Epidermal melanocyte (primary cell): ENCODE results near the gene FAM163A.
"Not testable (repeated sequence)": the region's sequence is repeated elsewhere in the genome, so short reads cannot be mapped to it uniquely, and the experiment has no call there.

Source experiments
- DNase-seq: peaks from one replicate; pipeline ENCODE4 v3.0.0; 2011; ENCODE audit warnings: low spot score; ENCODE audit not compliant: insufficient read length

The FAM163A gene

DNA sequence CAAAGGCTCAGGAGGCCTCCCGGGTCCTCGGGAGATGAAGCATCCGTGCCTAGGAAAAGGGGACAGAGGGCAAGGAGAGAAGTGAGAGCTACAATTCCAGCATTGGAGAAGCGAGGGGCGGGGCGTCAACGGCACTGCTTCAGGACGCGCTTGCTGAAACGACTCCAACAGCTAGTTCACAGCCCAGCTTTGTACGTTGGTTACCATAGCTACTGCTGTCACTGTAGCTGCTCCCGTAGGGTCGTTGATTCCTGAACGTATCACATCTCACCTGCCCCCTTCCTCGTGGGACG is 71.4 kb downstream of the FAM163A start:
- peak; percentile 61 for DNase-seq

DNA sequence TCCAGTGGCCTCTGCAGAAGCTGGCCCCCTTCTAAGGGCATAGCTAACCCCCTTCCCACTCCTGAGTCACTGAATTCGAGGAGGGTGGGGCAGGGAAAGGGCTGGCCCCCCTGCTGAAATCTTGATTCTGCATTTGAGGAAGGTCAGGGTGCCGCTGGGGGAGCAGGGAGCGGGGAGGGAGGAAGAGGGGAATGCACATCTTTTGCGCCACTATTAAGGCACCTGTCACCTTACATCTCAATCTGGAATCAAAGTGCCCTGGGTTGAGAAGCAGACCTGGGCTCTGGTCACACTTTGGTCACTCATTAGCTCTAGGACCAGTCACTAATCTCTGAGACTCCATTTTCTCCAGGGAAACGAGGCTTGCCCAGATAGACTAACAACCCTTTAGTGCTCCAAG is 72.5 kb downstream of the FAM163A start:
- no peak for DNase-seq

DNA sequence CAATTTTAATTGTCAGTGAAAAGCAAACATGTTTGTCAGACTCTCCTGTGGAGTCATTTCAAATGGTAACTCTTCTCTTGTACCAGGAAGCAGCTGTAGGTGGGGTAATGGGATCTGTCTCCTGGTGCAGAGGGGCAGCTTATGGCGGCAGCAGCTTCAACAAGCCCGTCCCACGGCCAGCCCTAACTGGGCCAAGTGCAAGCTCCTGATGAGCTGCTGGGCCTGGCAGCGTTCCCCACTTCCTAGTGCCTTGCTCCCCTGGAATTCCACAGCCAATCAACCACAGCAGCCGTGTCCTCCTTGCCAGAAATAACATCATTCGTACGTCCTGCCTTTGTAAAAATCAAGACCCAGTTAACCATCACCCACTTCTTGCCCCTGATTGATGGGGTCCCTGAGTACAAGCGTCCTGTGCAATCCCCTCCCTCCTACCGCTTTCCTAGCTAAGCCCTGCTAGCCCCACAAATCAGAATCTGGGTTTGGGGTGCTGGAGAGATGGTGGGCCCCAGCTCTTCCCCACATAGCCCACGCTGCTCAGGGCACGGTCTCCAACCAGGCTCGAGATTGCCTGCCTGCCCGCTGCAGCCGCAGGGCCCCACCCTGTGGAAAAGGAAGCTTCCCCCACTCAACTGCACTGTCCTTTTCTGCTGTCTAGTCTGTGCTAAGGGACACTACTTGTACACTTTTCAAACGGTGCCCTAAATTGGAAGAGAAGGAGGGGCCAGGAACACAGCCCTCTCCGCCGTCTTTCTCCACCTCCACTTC is 73.3 kb downstream of the FAM163A start:
- no peak for DNase-seq

DNA sequence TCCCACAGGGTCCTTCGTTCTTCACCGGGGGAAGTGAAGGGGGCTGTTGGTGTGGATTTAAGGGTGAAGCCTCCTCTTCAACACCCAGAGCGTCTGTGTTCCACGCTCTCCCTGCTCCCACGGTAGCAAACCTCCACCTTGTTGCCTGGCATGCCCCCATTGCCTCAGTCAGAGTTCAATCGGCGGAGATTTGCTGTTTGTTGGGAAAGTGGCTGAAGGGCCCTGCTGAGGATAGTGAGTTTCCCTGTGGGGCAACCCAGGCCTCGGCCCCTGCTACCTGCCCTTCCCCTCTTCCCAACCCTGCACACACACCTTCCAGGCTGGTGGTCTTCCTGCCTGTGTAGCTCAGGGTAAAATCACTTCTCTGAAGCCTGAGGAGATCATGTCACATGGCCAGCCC is 74.0 kb downstream of the FAM163A start:
- no peak for DNase-seq

DNA sequence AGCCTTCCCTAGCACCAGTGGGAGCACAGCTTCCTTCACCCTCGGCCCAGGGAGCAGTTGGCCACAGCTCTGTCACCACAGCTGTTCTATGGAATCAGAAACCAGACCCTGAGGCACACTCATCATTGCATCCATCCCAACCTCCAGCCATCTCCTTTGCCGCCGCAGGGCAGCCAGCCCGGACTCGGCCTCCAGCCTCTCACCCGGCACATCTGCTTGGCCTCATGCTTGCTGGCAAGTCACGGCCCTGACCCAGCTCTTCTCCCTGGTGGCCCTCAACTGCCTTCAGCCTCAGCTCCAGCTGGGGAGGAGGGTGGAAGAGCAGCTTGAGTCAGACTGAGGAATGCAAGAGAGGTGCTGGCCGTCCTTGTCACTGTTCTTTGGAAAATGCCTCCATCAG is 74.7 kb downstream of the FAM163A start:
- peak; percentile 40 for DNase-seq

DNA sequence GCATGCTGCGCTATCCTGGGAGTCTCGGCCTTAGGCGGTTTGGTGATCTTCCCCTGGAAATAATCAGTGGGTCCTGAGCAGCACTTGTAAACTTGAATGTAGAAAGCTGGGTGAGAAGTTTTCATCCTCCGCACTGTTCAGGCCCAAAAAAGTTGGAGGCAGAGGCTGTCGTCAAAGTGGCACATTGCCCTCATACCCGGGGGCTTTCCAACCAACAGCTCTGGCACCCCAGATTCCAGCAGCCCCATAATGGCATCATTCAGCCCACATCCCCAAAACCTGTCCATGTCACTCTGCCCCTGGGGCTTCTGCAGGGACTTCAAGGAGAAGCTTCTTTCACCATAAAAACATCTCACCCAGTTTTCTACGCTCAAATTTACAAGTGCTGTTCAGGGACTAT is 75.2 kb downstream of the FAM163A start:
- DNase-seq = no peak

DNA sequence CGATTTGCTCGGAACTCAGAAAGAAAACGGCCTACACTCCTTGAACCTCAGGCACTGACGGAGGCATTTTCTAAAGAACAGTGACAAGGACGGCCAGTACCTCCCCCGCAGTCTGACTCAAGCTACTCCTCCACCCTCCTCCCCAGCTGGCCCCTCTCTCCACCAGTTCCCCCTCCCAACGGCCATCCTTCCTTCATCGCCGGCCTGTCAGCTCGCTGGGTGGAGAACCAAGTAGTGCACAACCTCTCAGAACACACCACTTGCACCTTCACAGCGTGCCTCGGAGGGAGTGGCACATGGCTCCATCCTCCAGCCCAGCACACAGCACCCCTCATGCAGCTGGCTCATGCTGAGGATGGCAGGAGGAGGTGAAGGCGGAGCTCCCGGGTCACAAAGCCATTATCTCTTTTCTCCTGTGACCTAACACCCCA is 75.7 kb downstream of the FAM163A start:
- no peak for DNase-seq

DNA sequence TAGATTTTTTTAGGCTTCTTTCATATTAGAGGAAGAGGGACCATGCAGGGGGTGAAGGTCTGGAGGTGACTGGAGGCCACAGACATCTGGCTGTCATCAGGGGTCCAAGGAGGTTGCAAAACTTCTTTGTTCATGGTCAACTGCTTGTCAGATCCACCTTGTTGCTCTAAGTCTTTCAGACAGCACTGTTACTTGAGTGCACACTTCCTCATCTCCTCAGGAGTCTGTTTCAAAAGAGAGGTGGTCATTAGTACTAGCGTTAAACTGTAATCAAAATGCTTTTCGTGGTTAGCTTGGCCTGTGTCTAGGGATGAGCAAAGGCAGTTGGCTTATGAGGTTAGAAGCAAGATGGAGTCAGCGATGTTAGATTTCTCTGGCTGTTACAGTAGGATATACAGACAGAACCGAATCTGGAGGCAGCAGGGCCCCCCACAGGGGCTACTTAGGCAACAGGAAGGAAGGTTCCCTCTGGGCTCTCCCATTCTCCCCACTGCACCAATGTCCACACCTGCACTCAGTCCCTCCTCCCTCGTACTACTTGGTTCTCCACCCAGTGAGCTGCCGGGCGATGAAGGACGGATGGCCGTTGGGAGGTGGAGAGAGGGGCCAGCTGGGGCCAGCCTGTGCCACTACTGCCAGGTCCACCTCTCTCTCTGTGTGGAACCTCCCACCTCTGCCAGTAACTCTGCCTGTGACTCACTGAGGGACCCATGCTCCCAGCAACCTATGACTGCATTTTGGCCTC is 77.3 kb downstream of the FAM163A start:
- DNase-seq = no peak

DNA sequence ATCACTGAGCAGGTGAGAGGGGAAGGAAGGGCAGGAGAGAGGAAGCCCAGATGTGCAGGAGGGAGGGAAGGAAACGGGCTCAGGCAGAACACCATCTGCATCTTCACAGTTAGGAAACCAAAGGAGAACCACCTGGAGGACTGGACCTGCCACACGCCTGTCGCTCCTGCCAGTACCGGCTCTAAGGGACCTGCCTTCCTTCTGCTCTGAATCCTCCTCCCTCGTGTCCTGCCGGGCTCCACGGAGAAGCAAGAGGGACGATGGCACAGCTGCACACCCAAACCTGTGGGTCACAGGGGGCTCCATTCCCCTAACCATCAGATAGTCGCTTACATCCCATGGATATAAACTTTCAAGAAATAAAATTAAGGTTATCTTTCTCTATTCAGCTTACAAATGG is 78.4 kb downstream of the FAM163A start:
- DNase-seq = no peak

DNA sequence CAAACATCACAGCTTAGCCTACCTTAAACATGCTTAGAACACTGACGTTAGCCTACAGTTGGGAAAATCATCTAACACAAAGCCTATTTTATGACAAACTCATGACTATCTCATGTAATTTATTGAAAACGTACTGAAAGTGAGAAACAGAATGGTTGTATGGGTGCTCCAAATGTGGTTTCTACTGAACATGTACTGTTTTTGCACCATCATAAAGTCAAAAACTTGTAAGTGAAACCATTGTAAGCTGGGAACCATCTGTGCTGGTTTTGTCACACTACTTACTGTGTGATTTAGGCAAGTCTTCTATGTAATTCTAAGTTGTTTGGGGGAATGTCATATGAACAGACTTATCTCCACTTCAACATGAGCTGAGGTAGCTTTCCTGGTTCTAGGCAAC is 79.0 kb downstream of the FAM163A start:
- no peak for DNase-seq

DNA sequence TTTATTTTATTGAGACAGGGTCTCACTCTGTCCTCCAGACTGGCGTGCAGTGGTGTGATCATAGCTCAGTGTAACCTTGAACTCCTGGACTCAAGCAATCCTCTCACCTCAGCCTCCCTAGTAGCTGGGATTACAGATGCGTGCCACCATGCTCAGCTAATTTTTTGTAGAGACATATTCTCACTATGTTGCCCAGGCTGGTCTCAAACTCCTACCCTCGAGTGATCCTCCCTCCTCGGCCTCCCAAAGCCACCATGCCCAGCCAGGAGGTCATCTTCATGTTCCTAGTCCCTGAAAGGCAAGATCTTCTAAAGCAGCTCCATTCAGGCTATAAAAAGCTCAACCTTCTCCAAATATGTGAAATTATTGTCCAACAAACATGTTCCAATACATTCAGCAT is 80.6 kb downstream of the FAM163A start:
- no peak for DNase-seq

DNA sequence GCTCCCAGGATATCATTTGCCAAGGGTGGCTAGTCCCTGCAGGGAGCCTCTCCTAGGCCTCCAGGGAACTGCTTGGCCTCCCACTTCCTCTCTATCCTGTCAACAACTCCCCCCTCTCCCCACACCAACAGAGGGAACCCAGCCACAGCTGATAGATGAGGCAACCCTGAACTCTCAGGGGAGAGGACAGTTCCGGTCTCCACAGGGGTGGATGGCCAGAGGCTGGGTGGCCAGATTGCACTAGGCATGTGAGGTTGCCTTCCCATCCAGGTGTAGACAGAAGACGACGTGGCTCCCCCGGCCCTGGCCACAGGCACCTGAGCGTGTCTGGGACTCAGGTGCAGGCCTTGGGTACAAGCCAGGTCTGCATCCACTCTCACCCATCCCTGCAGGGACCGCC is 81.2 kb downstream of the FAM163A start:
- DNase-seq = no peak

DNA sequence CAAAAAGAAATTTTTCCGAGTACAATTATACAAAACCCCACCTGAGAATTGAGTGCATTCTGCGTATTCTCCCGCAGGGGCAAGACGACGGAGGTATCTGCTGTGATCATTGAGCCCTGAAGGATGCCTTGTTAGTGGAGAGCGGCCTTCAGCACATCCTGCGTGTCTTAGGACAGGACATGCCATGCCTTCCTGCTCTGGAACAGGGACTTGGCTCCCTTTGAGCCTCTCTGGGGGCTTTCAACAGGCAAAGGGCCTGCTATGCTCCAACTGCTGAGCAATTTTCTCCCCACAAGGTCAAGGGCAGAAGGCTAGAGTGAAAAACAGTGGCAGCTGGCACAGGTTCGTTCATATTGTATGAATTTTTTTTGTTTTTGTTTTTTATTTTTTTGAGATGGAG is 82.1 kb downstream of the FAM163A start:
- no peak for DNase-seq

DNA sequence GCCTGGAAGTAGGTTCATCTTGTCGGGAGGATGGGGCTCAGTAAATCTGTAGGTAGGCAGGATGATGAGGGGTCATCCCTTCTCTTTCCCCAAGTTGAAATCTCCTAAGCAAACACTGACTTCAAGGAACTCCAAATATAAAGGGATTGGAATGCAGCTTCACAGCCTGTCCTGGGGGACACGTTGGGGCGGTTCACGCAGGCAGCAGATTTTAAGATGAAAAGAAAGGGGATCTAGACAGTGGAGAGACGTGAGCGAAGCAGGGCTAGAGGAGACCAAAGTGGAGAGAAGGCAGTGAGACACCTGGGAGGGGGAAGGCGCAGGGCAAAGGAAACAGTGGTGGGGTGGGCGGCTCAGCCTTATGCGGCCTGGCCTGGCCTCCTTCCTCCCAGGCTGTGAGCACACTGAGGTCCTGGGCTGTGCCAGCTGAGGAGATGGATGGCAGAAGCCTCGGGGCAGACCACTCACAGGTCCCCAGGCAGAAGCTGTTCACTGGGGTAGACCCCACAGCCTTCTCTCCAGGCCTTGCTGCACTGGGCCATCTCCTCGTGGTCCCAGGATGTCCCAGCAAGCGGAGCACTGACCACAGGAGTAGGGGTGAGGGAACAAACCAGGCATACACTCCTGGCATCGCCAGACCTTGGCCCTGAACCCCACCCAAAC is 82.8 kb downstream of the FAM163A start:
- no peak for DNase-seq

DNA sequence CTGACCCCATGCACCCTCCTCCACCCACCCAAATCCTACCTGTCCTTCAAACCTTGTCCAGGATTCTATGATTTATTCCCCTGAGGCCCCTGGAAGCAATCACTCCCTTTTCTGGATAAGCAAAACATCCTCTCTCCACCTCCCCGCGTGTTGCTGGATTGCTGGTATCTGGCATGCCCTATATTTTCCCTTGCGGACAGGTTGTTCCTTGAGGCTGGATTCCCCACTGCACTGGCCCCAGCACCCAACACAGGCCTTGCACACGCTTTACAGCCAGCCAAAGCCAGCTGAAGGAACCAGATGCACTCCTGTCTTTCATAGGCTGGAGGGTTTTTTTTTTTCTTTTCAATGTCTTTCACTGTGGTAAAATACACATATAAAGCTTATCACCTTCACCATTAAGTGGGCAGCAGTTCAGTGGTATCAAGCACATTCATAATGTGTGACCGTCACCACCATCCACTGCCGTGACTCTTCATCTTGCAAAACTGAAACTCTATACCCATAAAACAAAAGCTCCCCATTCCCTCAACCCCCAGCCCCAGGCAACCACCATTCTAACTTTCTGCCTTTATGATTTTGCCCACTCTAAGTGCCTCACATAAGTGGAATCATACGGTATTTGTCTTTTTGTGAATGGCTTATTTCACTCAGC is 83.7 kb downstream of the FAM163A start:
- no peak for DNase-seq

DNA sequence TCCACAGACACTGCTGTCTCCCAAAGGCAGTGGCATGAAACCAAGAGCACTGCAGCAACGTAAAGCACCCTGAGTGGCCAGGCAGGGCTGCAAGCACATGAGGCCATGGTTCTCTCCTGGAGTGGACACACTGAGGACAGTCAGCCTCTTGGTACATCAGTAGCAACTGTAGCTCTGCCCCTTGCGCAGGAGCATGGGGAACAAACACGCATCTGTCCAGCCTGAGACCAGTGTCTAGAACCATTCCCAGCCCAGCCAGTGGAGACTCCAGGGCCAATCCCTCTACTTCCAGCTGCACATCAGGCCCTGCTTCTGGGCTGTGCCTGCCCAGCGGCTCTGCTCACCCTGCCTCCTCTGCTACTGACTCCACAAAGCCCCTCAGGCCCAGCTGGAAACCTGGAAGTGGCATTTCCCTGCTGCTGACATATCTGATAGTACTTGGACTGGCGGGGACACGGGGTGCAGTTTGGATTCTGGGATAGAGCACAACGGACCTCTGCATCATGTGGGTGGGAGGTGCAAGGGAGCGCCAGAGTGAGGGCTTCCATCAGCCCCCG is 85.5 kb downstream of the FAM163A start:
- DNase-seq = no peak

DNA sequence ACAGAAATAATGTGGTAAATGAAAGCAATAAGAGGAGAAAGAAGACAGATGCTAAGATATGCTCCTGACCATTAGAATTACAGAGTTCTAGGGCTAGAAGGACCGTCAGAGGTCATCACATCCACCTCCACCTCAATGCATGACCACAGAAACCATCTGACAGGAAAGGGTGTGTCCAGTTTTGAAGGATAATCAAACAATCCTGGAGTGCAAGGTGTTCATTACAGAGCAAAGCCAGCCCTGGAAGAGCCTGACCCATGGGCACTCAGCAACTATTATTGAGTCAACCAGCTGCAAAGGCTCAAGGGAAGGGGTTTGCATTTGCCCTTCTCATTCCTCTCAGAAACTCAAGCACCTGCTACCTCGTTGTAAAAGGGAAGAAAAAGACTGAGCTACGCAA is 88.1 kb downstream of the FAM163A start:
- no peak for DNase-seq

DNA sequence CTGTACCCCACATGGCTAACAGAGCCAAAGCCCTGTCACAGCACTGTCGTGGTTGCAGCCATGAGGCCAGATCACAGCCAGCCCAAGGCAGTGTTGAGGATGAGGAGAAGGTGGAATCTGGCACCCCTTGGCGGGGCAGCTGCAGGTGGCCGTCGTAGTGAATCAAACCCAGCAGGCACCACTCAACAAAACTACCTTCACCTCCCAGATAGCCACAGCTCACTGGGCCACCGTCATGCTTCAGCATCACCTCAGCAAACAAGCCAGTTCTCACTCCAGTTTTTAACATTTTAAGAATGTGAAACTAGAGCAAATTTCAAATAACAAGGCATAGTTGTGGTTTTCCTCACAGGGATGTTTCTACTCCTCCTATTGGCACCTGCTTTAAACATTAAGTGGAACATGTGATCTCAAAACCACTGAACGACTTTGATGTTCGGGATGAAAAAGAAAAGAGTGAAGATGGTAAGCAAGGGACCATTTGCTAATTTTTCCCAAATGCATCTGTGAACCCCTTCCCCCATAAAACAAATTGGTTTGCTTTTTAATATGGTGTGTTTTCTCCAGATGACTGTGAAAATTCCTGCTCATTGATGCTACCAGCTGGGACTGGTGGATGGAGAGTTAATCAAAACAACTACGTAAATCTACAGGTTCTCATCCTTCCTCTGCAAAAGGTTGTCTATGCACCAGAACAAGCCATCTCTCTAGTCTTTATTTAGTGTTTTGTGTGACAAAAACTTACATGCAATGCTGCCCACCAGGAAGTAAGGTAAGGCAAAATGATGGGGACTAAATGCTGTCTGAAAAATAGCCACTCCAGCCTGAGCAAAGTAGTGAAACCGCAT is 89.0 kb downstream of the FAM163A start:
- no peak for DNase-seq

DNA sequence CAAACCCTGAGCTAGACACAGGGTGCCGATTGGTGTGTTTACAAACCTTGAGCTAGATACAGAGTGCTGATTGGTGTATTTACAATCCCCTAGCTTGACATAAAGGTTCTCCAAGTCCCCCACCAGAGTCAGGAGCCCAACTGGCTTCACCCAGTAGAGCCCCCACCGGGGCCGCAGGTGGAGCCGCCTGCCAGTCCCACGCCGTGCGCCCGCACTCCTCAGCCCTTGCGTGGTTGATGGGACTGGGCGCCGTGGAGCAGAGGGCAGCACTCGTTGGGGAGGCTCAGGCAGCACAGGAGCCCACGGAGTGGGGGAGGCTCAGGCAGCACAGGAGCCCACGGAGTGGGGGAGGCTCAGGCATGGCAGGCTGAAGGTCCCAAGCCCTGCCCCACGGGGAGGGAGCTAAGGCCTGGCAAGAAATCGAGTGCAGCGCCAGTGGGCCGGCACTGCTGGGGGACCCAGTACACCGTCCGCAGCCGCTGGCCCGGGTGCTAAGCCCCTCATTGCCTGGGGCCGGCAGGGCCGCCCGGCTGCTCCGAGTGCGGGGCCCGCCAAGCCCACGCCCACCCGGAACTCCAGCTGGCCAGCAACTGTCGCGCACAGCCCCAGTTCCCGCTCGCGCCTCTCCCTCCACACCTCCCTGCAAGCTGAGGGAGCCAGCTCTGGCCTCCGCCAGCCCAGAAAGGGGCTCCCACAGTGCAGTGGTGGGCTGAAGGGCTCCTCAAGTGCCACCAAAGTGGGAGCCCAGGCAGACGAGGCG is 93.8 kb downstream of the FAM163A start:
- not testable (repeated sequence) for DNase-seq

DNA sequence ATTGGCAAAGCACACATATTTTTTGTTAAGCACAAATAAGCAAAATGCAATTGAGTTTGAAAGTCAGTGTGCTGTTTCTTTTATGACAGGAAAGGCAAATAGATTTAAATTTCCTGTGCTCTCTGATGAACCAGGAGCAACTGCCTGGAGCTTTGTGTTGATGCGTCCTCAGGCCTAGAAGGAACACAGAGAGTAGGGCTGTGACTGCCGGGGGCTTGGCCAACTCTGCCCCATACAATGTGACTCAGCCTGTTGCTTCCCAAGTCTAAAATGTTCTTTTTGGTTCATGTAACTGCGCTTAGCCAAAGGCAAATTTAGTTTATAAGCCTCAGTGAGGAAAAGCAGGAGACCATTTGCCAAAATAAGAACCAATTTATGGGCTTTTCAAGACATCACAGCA is 97.0 kb downstream of the FAM163A start:
- no peak for DNase-seq
